ENCODE results near the gene GET3.
A peak's percentile ranks its signal among the peaks of the same experiment; 100 is the strongest.

Gene GET3

GRCh38 chr19:12782424-12783290 lies 45.4 kb downstream of the GET3 start:
- DNase-seq = peak; percentile 92

- peak; percentile 65 for DNase-seq
These were observed 46.1 kb downstream of the GET3 start for GRCh38 chr19:12783291-12783848.

GRCh38 chr19:12783849-12784393 lies 46.6 kb downstream of the GET3 start:
- no peak for DNase-seq

- DNase-seq = no peak
These were observed 47.1 kb downstream of the GET3 start for GRCh38 chr19:12784394-12784870.

- no peak for DNase-seq
These were observed 47.7 kb downstream of the GET3 start for GRCh38 chr19:12784871-12785430.

GRCh38 chr19:12785431-12786031 lies 48.2 kb downstream of the GET3 start:
- DNase-seq = no peak

- no peak for DNase-seq
These were observed 49.0 kb downstream of the GET3 start for GRCh38 chr19:12786141-12786870.

GRCh38 chr19:12786952-12787351 lies 49.7 kb downstream of the GET3 start:
- no peak for DNase-seq

- no peak for DNase-seq
These were observed 50.2 kb downstream of the GET3 start for GRCh38 chr19:12787458-12787857.

- DNase-seq = no peak
These were observed 50.9 kb downstream of the GET3 start for GRCh38 chr19:12788042-12788681.

- DNase-seq = peak; percentile 52
These were observed 51.4 kb downstream of the GET3 start for GRCh38 chr19:12788682-12789097.

- no peak for DNase-seq
These were observed 52.0 kb downstream of the GET3 start for GRCh38 chr19:12789098-12789903.

- peak; percentile 84 for DNase-seq
These were observed 52.8 kb downstream of the GET3 start for GRCh38 chr19:12789904-12790619.

- DNase-seq = no peak
These were observed 53.5 kb downstream of the GET3 start for GRCh38 chr19:12790628-12791344.

- peak; percentile 96 for DNase-seq
These were observed 54.2 kb downstream of the GET3 start, which contains the start of gene JUNB for GRCh38 chr19:12791345-12792050. Gene JUNB (plus strand): TSS chr19:12791486. CDS start chr19:12791772, 286 bp downstream.

- DNase-seq = peak; percentile 74
These were observed 55.0 kb downstream of the GET3 start for GRCh38 chr19:12792051-12792852.

GRCh38 chr19:12792853-12793289 lies 55.6 kb downstream of the GET3 start:
- DNase-seq = no peak

Measured in stimulated activated CD4-positive, alpha-beta T cell treated with anti-CD3 and anti-CD28 coated beads, Interleukin-4, amount 100 ng/mL, for 1 hour (primary cell).